SU-DHL-6 (cell line): ENCODE measurements around the gene BICDL2.

Experiments used
- H2AFZ ChIP-seq: fragments of 200-600 bp; sonication (generic); 2 replicates; pipeline ENCODE4 v1.6.1; 2014; ENCODE audit warnings: low read depth, mild to moderate bottlenecking, moderate library complexity, mixed read lengths, antibody characterized with exemption, low read length; ENCODE audit not compliant: severe bottlenecking
- H3F3A ChIP-seq: fragments of 200-600 bp; shearing (Covaris generic); 2 replicates; pipeline ENCODE4 v1.6.0; 2016; ENCODE audit warnings: antibody characterized with exemption, mild to moderate bottlenecking; ENCODE audit not compliant: insufficient read depth
- H3K27ac ChIP-seq: fragments of 200-600 bp; sonication (generic); 2 replicates; pipeline ENCODE4 v1.5.1; 2016; ENCODE audit warnings: low read depth, mild to moderate bottlenecking, low read length, moderate library complexity, mixed read lengths
- H3K27me3 ChIP-seq: fragments of 200-600 bp; sonication (generic), shearing (Covaris generic); 2 replicates; pipeline ENCODE4 v1.6.0; 2014; ENCODE audit warnings: mild to moderate bottlenecking, low read length
- H3K36me3 ChIP-seq: fragments of 200-600 bp; sonication (generic); 2 replicates; pipeline ENCODE4 v1.6.1; 2014; ENCODE audit warnings: mild to moderate bottlenecking, low read length, mixed read lengths
- H3K4me2 ChIP-seq: fragments of 300-600, 200-600 bp; shearing (Covaris generic), sonication (generic); 2 replicates; pipeline ENCODE4 v1.6.0; 2014; ENCODE audit warnings: low read length, low read depth, mild to moderate bottlenecking; ENCODE audit not compliant: poor library complexity, severe bottlenecking
- H3K4me3 ChIP-seq: fragments of 200-600 bp; sonication (generic); 2 replicates; pipeline ENCODE4 v1.5.1; 2014; ENCODE audit warnings: antibody characterized with exemption, low read length, mild to moderate bottlenecking, mixed read lengths; ENCODE audit not compliant: insufficient read depth, poor library complexity, severe bottlenecking
- H3K79me2 ChIP-seq: fragments of 200-600 bp; sonication (generic); 2 replicates; pipeline ENCODE4 v1.6.1; 2014; ENCODE audit warnings: mild to moderate bottlenecking, low read length, moderate library complexity; ENCODE audit not compliant: insufficient read depth
- H3K9ac ChIP-seq: fragments of 200-600 bp; sonication (generic); 2 replicates; pipeline ENCODE4 v1.7.0; 2014; ENCODE audit warnings: mild to moderate bottlenecking, low read length
- H3K9me2 ChIP-seq: fragments of 200-600 bp; sonication (generic); replicated peaks from 2 replicates; pipeline ENCODE4 v1.6.1; 2014; ENCODE audit warnings: low read length; ENCODE audit not compliant: insufficient read depth
- H3K9me3 ChIP-seq: fragments of 200-600 bp; sonication (generic); 2 replicates; pipeline ENCODE4 v1.6.1; 2014; ENCODE audit warnings: low read length, mixed read lengths; ENCODE audit not compliant: insufficient read depth
- H4K20me1 ChIP-seq: fragments of 200-600 bp; sonication (generic); 2 replicates; pipeline ENCODE4 v1.6.1; 2014; ENCODE audit warnings: low read depth, mild to moderate bottlenecking, antibody characterized with exemption, low read length, moderate library complexity, mixed read lengths
- CTCF ChIP-seq: fragments of 200-600 bp; sonication (generic); IDR thresholded peaks from one replicate; pipeline ENCODE4 v1.5.1; 2017; ENCODE audit warnings: antibody characterized with exemption, mild to moderate bottlenecking, low read length, moderate library complexity; ENCODE audit not compliant: insufficient read depth, poor library complexity, severe bottlenecking
- EZH2phosphoT487 ChIP-seq: fragments of 200-600 bp; sonication (generic), shearing (Covaris generic); conservative IDR thresholded peaks from 2 replicates; pipeline ENCODE4 v1.6.1; 2018; ENCODE audit warnings: mild to moderate bottlenecking, antibody characterized with exemption, low read length, moderate library complexity, mixed read lengths

BICDL2 gene

GRCh38 chr16:3012246-3012645, 24.5 kb downstream of the BICDL2 start:
- H3K79me2 ChIP-seq = no peaks in the 10 kb centered on the region
- H3K9ac ChIP-seq = no peak overlapping the region
- no peaks in the 10 kb centered on the region for H3K36me3 ChIP-seq
- H3K27me3 ChIP-seq = no peaks in the 10 kb centered on the region
- H4K20me1 ChIP-seq = no peaks in the 10 kb centered on the region
- H3K27ac ChIP-seq = no peak overlapping the region
- no peak overlapping the region for H2AFZ ChIP-seq
- no peak for TF ChIP-seq EZH2phosphoT487
- no peak for TF ChIP-seq CTCF
- H3K4me3 ChIP-seq = no peak overlapping the region
- H3F3A ChIP-seq = no peaks in the 10 kb centered on the region
- H3K9me3 ChIP-seq = no peaks in the 10 kb centered on the region
- no peaks in the 10 kb centered on the region for H3K9me2 ChIP-seq
- H3K4me2 ChIP-seq = no peak overlapping the region

GRCh38 chr16:3010510-3010909, 26.2 kb downstream of the BICDL2 start:
- Histone ChIP-seq H3K36me3 (no peaks in the 10 kb centered on the region), H3K27me3 (no peaks in the 10 kb centered on the region), H4K20me1 (no peaks in the 10 kb centered on the region), H2AFZ (no peak overlapping the region), H3K27ac (no peak overlapping the region), H3K79me2 (no peaks in the 10 kb centered on the region), H3K9me3 (no peaks in the 10 kb centered on the region), H3K9ac (no peak overlapping the region), H3K9me2 (no peaks in the 10 kb centered on the region), H3F3A (no peaks in the 10 kb centered on the region), H3K4me3 (no peak overlapping the region), H3K4me2 (no peak overlapping the region)
- TF ChIP-seq CTCF (no peak), EZH2phosphoT487 (no peak)

GRCh38 chr16:3009568-3010390, 27.0 kb downstream of the BICDL2 start:
- Histone ChIP-seq H4K20me1 (no peaks in the 10 kb centered on the region), H3K79me2 (no peaks in the 10 kb centered on the region), H3K9ac (no peak overlapping the region), H3K9me2 (no peaks in the 10 kb centered on the region), H2AFZ (no peak overlapping the region), H3K4me2 (no peak overlapping the region), H3F3A (no peaks in the 10 kb centered on the region), H3K4me3 (no peak overlapping the region), H3K36me3 (no peaks in the 10 kb centered on the region), H3K9me3 (no peaks in the 10 kb centered on the region), H3K27me3 (no peaks in the 10 kb centered on the region), H3K27ac (no peak overlapping the region)
- no peak for TF ChIP-seq CTCF
- TF ChIP-seq EZH2phosphoT487 = no peak
